DND-41 (cell line): ENCODE measurements around the gene RBM47.
"Not testable (repeated sequence)": the region's sequence is repeated elsewhere in the genome, so short reads cannot be mapped to it uniquely, and the experiment has no call there.

Experiments used
- ATAC-seq: fragments of 200-7000 bp; cut with Tn5 transposase; 3 replicates; pipeline ENCODE4 v1.9.1; 2021; ENCODE audit warnings: low read depth; ENCODE audit not compliant: insufficient read depth
- DNase-seq: peaks from one replicate; pipeline ENCODE4 v3.0.0-alpha.2; 2020
- H2AFZ ChIP-seq: 2 replicates; pipeline ENCODE4 v1.6.0; 2012; ENCODE audit warnings: low read depth, low read length
- H3K27ac ChIP-seq: 2 replicates; pipeline ENCODE4 v1.5.1; 2012; ENCODE audit warnings: low read length, inconsistent platforms
- H3K27me3 ChIP-seq: fragments of 200-600 bp; sonication (generic); 2 replicates; pipeline ENCODE4 v1.6.0; 2012; ENCODE audit warnings: low read length, mild to moderate bottlenecking, inconsistent platforms; ENCODE audit not compliant: insufficient read depth, poor library complexity
- H3K36me3 ChIP-seq: 2 replicates; pipeline ENCODE4 v1.5.1; 2012; ENCODE audit warnings: low read length, inconsistent platforms; ENCODE audit not compliant: insufficient read depth
- H3K4me1 ChIP-seq: 2 replicates; pipeline ENCODE4 v1.5.1; 2012; ENCODE audit warnings: mild to moderate bottlenecking, low read length; ENCODE audit not compliant: insufficient read depth
- H3K4me2 ChIP-seq: 2 replicates; pipeline ENCODE4 v1.6.0; 2012; ENCODE audit warnings: mild to moderate bottlenecking, moderate library complexity, low read length, inconsistent platforms; ENCODE audit not compliant: insufficient read depth
- H3K4me3 ChIP-seq, 2 experiments: fragments of 200-600 bp in 1 of 2; shearing (Covaris generic) in 1 of 2; 2 replicates each; pipeline ENCODE4 v1.5.1; 2012 to 2016; ENCODE audit warnings: inconsistent platforms in 2 of 2, low read length in 2 of 2, mild to moderate bottlenecking in 2 of 2, low read depth in 1 of 2, moderate library complexity in 1 of 2
- H3K79me2 ChIP-seq: 2 replicates; pipeline ENCODE4 v1.6.0; 2012; ENCODE audit warnings: low read length, inconsistent platforms; ENCODE audit not compliant: insufficient read depth
- H3K9ac ChIP-seq: 2 replicates; pipeline ENCODE4 v1.6.0; 2012; ENCODE audit warnings: low read depth, mild to moderate bottlenecking, inconsistent platforms, low read length, moderate library complexity
- H3K9me3 ChIP-seq: 2 replicates; pipeline ENCODE4 v1.5.1; 2012; ENCODE audit warnings: low read length, moderate library complexity, mild to moderate bottlenecking, inconsistent platforms; ENCODE audit not compliant: insufficient read depth, severe bottlenecking
- H4K20me1 ChIP-seq: 2 replicates; pipeline ENCODE4 v1.6.0; 2012; ENCODE audit warnings: low read length; ENCODE audit not compliant: insufficient read depth
- EZH2 ChIP-seq: IDR thresholded peaks from 3 replicates; pipeline ENCODE4 v1.6.1; 2012; ENCODE audit warnings: borderline replicate concordance, low read depth, mild to moderate bottlenecking, moderate library complexity, low read length, inconsistent platforms; ENCODE audit not compliant: severe bottlenecking
- TF ChIP-seq, protein P1 (sequence below): IDR thresholded peaks from 2 replicates; pipeline ENCODE4 v1.5.1; 2012; ENCODE audit warnings: borderline replicate concordance, low read length, moderate library complexity, mild to moderate bottlenecking; ENCODE audit not compliant: poor library complexity, severe bottlenecking; ENCODE audit errors: extremely low read depth

The RBM47 gene

DNA sequence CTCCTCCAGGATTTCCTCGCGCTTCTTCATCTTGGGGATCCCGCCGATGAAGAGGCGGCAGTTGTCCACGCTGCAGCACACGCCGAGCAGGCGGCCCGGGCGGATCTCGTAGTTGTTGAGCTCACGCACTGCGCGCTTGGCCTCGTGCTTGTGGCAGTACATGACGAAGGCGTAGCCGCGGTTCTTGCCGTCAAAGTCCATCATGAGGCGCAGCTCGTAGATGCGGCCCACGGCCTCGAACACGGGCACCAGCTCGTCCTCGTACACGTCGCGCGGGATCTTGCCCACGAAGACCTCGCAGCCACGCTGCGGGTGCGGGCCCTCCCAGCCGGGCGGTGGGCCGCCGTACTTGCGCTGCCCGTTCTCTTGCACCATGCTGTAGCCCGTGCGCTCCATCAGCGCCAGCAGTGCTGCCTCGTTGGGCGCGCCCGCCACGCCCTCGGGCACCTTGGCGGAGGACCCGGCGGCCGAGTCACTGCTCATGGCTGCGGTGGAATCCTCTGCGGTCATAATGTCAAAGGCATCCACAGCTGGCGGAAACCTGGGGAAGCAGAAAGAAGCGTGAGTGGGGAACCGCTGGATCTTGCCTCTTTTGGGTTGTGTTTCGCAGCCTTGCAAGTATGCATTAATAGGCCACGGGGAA lies 191.2 kb downstream of the RBM47 start:
- H3K9ac ChIP-seq, result no peak overlapping the region
- H3K27ac ChIP-seq, result no peak overlapping the region
- DNase-seq (no peak), ATAC-seq (no peak)
- TF ChIP-seq, protein P1, sequence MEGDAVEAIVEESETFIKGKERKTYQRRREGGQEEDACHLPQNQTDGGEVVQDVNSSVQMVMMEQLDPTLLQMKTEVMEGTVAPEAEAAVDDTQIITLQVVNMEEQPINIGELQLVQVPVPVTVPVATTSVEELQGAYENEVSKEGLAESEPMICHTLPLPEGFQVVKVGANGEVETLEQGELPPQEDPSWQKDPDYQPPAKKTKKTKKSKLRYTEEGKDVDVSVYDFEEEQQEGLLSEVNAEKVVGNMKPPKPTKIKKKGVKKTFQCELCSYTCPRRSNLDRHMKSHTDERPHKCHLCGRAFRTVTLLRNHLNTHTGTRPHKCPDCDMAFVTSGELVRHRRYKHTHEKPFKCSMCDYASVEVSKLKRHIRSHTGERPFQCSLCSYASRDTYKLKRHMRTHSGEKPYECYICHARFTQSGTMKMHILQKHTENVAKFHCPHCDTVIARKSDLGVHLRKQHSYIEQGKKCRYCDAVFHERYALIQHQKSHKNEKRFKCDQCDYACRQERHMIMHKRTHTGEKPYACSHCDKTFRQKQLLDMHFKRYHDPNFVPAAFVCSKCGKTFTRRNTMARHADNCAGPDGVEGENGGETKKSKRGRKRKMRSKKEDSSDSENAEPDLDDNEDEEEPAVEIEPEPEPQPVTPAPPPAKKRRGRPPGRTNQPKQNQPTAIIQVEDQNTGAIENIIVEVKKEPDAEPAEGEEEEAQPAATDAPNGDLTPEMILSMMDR, result no peak
- no peak for TF ChIP-seq EZH2
- H3K27me3 ChIP-seq, result peaks cover 9% of the 10 kb centered on the region
- H2AFZ ChIP-seq, result no peak overlapping the region
- no peak overlapping the region for H3K4me3 ChIP-seq
- H3K36me3 ChIP-seq, result no peaks in the 10 kb centered on the region
- H3K4me2 ChIP-seq, result no peak overlapping the region
- H3K4me1 ChIP-seq, result 0 out of 2 replicates have a peak, but pooled peaks cover under 1% of the 10 kb centered on the region
- H3K79me2 ChIP-seq, result no peaks in the 10 kb centered on the region
- H4K20me1 ChIP-seq, result no peaks in the 10 kb centered on the region
- H3K9me3 ChIP-seq, result no peaks in the 10 kb centered on the region

DNA sequence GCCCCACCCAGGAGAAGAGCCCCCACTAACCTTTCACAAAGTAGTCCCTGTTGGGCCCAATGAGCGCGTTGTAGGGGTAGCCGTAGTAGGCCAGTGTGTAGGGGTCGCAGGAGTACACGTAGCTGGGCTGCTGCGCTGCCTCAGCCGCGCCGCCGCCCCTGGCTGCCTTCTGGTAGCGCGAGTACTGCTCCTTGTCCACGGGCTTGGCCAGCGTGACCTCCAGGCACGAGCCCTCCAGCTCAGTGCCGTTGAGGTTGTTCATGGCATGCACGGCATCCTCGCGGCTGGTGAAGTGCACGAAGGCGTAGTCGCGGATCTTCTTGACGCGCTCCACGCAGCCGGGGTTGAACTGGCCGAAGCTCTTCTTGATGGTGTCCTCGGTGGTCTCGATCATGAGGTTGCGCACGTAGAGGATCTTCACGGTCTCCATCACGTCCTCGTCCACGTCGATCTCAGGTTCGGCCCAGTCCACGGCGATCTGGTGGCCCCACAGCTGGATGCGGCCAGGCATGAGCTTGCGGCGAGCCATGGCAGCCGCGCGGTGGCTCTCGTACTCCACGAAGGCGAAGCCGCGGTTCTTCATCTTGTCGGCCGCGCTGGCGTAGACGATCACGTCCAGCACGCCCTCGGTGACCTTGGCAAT lies 191.8 kb downstream of the RBM47 start:
- H3K9me3 ChIP-seq, result no peaks in the 10 kb centered on the region
- H2AFZ ChIP-seq, result no peak overlapping the region
- H3K4me1 ChIP-seq, result 0 out of 2 replicates have a peak, but pooled peaks cover 4% of the 10 kb centered on the region
- no peak overlapping the region for H3K4me3 ChIP-seq
- no peak overlapping the region for H3K27ac ChIP-seq
- ATAC-seq (no peak), DNase-seq (no peak)
- H3K36me3 ChIP-seq, result no peaks in the 10 kb centered on the region
- no peaks in the 10 kb centered on the region for H3K79me2 ChIP-seq
- TF ChIP-seq, protein P1, result no peak
- TF ChIP-seq EZH2, result no peak
- H4K20me1 ChIP-seq, result no peaks in the 10 kb centered on the region
- H3K4me2 ChIP-seq, result no peak overlapping the region
- H3K9ac ChIP-seq, result no peak overlapping the region
- H3K27me3 ChIP-seq, result peaks cover 9% of the 10 kb centered on the region

DNA sequence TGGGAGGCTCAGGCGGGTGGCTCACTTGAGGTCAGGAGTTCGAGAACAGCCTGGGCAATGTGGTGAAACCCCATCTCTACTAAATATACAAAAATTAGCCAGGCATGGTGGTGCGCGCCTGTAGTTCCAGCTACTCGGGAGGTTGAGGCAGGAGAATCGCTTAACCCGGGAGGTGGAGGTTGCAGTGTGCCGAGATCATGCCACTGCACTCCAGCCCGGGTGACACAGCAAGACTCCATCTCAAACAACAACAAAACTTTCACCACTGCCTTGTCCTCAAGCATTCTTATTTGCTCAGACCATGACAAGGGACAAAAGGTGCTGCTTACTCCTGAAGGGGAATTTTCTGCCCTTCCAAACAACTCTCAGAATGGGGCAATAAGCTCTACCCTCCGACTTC lies 194.4 kb downstream of the RBM47 start:
- not testable (repeated sequence) for H2AFZ ChIP-seq, ATAC-seq, H4K20me1 ChIP-seq, H3K79me2 ChIP-seq, H3K27me3 ChIP-seq, H3K4me1 ChIP-seq, H3K4me3 ChIP-seq, H3K36me3 ChIP-seq, DNase-seq, H3K9me3 ChIP-seq, H3K27ac ChIP-seq, H3K9ac ChIP-seq, H3K4me2 ChIP-seq

DNA sequence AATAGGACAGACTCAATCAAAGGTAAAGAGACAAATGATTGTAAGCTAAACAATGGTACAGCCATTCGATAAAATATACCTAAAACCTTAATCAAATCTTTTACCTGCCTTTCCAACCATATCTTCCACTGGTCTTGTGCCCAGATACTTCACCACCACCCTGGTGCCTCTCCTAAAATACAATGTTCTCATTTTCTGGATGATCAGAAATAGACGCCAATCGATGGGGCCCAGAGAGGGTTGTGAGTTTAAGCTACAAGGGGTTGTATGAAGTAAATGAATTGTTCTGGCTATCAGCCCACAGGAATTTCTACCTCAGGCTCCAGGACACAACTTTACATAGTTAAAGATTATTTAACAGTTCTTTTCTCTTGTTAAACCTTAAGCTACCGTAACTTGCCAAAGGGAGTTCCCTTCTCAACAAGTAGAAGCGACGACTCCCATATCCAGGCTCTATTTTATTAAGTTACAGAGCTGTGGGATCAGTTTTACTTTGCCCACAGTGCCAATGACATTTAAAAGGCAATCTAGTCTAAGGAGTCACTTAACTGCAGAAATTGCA lies 195.5 kb downstream of the RBM47 start:
- H3K4me3 ChIP-seq, result no peak overlapping the region
- no peak overlapping the region for H2AFZ ChIP-seq
- H3K79me2 ChIP-seq, result no peaks in the 10 kb centered on the region
- no peak overlapping the region for H3K9ac ChIP-seq
- H3K4me2 ChIP-seq, result no peak overlapping the region
- H3K36me3 ChIP-seq, result no peaks in the 10 kb centered on the region
- H3K9me3 ChIP-seq, result no peaks in the 10 kb centered on the region
- DNase-seq (no peak), ATAC-seq (no peak)
- H3K27ac ChIP-seq, result no peak overlapping the region
- H4K20me1 ChIP-seq, result no peaks in the 10 kb centered on the region
- peaks cover 4% of the 10 kb centered on the region for H3K27me3 ChIP-seq
- 0 out of 2 replicates have a peak, but pooled peaks cover 4% of the 10 kb centered on the region for H3K4me1 ChIP-seq
- TF ChIP-seq, protein P1, result no peak
- TF ChIP-seq EZH2, result no peak
